Neural cell (in vitro differentiated cells): ENCODE results near the gene ZBTB46.

ENCODE experiments used
- EZH2 ChIP-seq: fragments of 200-600, 300-800 bp; shearing (Covaris generic), sonication (generic); IDR thresholded peaks from 2 replicates; pipeline ENCODE4 v1.6.1; 2014; ENCODE audit warnings: antibody characterized with exemption, low read length, borderline replicate concordance, mild to moderate bottlenecking; ENCODE audit not compliant: insufficient read depth, poor library complexity, severe bottlenecking
- MXI1 ChIP-seq: fragments of 450-650 bp; conservative IDR thresholded peaks from 2 replicates; pipeline ENCODE4 v1.6.1; 2014; ENCODE audit warnings: antibody characterized with exemption, mild to moderate bottlenecking; ENCODE audit not compliant: poor library complexity, severe bottlenecking
- POLR2AphosphoS5 ChIP-seq: IDR thresholded peaks from 2 replicates; pipeline ENCODE4 v1.6.1; 2012
- RAD21 ChIP-seq: fragments of 450-650 bp; conservative IDR thresholded peaks from 2 replicates; pipeline ENCODE4 v1.6.1; 2014; ENCODE audit warnings: antibody characterized with exemption, mild to moderate bottlenecking, moderate library complexity
- TAF1 ChIP-seq: IDR thresholded peaks from 2 replicates; pipeline ENCODE4 v1.6.1; 2012; ENCODE audit warnings: low read depth
- TF ChIP-seq, protein P1 (sequence below): fragments of 450-650 bp; IDR thresholded peaks from 2 replicates; pipeline ENCODE4 v1.5.1; 2014; ENCODE audit warnings: antibody characterized with exemption, mild to moderate bottlenecking, moderate library complexity; ENCODE audit not compliant: poor library complexity, severe bottlenecking
- TF ChIP-seq, protein P2 (sequence below): IDR thresholded peaks from 2 replicates; pipeline ENCODE4 v1.6.1; 2012; ENCODE audit warnings: borderline replicate concordance

- TF ChIP-seq, protein P1, sequence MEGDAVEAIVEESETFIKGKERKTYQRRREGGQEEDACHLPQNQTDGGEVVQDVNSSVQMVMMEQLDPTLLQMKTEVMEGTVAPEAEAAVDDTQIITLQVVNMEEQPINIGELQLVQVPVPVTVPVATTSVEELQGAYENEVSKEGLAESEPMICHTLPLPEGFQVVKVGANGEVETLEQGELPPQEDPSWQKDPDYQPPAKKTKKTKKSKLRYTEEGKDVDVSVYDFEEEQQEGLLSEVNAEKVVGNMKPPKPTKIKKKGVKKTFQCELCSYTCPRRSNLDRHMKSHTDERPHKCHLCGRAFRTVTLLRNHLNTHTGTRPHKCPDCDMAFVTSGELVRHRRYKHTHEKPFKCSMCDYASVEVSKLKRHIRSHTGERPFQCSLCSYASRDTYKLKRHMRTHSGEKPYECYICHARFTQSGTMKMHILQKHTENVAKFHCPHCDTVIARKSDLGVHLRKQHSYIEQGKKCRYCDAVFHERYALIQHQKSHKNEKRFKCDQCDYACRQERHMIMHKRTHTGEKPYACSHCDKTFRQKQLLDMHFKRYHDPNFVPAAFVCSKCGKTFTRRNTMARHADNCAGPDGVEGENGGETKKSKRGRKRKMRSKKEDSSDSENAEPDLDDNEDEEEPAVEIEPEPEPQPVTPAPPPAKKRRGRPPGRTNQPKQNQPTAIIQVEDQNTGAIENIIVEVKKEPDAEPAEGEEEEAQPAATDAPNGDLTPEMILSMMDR, result no peak
- TF ChIP-seq POLR2AphosphoS5, result no peak
- TF ChIP-seq EZH2, result no peak
- TF ChIP-seq MXI1, result no peak
- TF ChIP-seq, protein P2, sequence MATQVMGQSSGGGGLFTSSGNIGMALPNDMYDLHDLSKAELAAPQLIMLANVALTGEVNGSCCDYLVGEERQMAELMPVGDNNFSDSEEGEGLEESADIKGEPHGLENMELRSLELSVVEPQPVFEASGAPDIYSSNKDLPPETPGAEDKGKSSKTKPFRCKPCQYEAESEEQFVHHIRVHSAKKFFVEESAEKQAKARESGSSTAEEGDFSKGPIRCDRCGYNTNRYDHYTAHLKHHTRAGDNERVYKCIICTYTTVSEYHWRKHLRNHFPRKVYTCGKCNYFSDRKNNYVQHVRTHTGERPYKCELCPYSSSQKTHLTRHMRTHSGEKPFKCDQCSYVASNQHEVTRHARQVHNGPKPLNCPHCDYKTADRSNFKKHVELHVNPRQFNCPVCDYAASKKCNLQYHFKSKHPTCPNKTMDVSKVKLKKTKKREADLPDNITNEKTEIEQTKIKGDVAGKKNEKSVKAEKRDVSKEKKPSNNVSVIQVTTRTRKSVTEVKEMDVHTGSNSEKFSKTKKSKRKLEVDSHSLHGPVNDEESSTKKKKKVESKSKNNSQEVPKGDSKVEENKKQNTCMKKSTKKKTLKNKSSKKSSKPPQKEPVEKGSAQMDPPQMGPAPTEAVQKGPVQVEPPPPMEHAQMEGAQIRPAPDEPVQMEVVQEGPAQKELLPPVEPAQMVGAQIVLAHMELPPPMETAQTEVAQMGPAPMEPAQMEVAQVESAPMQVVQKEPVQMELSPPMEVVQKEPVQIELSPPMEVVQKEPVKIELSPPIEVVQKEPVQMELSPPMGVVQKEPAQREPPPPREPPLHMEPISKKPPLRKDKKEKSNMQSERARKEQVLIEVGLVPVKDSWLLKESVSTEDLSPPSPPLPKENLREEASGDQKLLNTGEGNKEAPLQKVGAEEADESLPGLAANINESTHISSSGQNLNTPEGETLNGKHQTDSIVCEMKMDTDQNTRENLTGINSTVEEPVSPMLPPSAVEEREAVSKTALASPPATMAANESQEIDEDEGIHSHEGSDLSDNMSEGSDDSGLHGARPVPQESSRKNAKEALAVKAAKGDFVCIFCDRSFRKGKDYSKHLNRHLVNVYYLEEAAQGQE, result no peak
- no peak for TF ChIP-seq RAD21
- no peak for TF ChIP-seq TAF1
These were observed 39.4 kb downstream of the ZBTB46 start for GRCh38 chr20:63791497-63792156.
